ENCODE data around the gene SLC12A2.
A peak's percentile ranks its signal among the peaks of the same experiment; 100 is the strongest.

Gene SLC12A2

DNA sequence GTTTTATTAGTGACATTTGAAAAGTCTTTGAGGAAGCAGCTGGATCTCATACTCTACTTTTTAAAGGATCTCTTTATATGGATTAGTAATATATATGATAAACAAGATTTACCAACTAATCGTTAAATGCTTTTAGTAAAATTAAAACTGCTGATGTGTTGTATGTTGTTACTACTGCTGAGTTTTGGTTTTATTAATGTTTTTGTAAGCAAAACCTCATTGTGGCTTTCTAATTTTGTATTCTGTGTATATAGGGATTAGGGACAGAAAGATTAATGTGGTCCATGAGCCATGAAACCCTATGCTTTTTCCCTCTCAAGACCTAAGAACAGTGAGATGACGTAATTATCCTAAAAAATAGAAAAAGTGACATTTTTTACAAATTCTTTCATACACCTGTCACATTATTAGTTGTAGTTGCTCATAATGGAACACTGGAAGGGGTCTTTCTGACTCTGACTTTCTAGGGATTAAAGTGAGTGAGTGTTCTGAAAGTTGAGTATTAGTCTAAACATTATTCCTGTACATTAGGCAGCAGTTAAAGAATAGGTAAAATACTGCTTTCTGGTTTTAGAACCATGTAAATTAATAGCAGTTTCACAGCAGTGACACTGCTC lies 85.9 kb downstream of the SLC12A2 start:
- DNase-seq (ENCODE audit: low read depth in 2 of 2), result no peak

DNA sequence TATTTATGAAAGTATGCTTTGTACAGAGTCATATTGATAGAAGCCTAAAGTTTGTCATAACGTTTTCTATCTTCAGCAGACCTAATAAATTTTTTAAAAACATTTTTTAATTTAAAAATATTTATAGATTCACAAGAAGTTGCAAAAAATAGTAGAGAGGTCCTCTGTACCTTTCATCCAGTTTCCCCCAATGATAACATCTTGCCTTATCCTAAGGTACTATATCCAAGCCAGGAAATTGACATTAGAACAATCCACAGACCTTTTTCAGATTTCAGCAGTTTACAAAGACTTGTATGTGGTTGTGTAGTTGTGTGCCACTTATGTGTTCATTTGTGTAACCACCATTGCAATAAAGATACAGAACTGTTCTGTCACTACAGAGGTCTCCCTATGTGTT lies 88.5 kb downstream of the SLC12A2 start:
- DNase-seq (ENCODE audit: low read depth in 2 of 2), result no peak

DNA sequence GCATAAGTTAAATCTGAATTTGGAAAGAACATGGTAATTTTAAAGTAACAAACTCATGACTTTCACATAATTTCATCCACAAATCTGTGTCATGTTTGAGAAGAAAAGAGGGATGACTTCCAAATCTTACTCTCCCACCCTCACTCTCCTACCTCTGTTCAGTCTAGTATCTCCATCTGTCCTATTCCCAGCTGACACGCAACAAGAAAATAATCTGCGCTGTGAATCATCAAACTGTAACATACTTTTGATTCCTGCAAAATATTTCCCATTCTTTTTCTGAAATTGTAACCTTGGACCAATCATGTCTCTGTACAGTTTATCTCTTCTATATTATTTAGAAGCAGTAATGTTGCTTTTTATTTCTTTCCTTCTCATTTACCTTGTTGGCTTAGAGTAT lies 91.4 kb downstream of the SLC12A2 start:
- no peak for DNase-seq (ENCODE audit: low read depth in 2 of 2)

DNA sequence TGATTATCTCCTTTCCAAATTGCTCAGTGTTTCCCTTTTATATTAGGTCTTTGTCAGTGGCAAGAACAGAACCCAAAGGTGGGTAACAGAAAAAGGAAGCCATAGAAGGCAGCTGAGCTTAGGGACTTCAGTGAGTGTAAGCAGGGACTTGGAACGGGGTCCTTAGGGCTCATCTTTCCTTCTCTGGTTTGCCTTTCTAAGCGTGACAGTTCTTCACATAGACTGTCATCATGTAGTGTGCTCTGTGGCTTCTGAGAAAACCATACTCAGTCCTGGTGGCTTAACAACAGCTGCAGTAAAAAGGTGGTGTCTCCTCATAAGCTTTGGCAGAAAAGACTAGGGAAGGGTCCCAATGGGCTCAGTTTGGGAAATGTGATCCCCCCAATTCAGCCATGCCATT lies 108.8 kb downstream of the SLC12A2 start:
- no peak for DNase-seq (ENCODE audit: low read depth in 2 of 2)

DNA sequence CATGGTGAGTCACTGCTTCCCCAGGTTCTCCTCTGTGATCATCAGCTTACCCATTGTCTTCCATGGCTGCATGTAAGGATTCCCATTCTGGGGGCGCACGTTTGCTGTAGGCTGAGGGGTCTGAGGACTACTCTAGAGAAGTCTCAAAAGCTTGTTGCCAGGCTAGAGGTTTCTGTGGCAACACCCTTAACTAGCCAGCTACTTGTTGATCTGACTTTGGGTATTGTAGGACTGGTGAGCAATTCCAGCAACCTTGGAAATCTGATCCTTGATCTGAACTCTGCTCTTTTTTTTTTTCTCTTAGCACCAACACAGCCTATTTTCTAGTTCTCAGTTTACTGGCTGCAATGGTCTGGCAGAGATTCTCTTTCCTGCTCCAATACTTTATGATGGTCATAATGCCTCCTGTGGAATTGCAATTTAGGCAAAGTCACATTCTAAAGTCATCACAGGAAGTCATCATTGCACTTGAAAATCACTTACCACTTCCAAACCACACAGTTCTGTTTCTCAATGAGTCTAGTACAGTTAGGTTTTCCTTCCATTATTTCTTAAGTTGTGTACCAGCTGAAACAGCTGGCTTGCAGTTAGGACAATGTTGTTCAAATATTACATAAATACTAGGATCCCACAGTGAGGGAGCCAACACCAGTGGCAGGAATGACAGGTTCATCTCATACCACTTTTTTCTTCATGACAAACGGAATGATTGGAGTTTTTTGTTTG lies 110.3 kb downstream of the SLC12A2 start:
- no peak for DNase-seq (ENCODE audit: low read depth in 2 of 2)

DNA sequence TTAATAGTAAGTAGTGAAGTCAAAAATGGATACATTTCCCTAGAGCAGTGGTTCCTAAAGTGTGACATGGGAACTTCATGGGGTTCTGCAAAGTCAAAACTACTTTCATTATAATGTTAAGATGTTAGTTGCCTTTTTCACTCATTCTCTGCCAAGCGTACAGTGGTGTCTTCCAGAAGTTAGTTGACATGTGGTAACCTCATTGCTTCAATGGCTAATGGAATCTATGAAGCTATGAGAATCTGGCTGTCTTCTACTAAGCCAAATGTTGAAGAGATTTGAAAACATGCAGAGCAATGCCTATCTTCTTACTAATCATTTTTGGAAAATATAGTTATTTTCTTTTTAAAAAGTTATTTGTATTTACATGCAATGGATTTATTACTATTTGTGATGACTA lies 111.8 kb downstream of the SLC12A2 start:
- DNase-seq (ENCODE audit: low read depth in 2 of 2), result no peak

DNA sequence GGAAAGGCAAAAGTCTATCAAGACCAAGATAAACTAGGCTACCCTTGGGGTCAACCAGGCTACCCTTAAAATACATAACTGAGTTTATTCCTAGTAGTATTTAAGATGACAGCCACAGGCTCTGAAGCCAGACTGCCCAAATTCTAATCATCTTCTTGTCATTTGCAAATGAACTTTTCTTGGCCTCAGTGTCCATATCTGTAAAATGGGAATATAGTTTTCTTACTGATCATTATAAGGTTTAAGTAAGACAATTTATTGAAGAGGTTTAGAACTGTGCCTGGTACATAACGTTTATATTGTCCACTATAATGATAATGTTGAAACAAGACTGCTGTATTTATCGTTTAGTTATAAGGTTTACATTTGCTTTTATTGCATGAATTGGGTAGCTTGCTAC lies 112.5 kb downstream of the SLC12A2 start:
- DNase-seq (ENCODE audit: low read depth in 2 of 2), result no peak

DNA sequence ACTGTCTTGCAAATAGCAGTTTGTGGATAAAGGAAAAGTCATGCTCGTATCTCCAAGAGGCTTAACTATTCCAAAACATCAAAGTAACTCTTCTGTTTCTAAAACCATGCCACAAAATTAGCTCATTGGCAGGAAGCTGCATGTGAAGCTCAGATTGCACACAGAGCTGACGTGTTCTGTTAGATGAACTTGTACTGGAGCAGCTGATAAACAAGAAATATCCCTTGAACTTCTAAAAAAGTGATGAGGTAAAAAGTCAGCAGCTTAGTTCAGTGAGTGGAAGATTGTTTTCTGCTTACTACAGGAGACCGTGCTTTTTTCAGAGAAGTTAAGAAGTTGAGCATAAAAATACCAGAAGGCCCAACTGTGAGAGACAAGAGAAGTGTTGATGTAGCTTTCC lies 113.2 kb downstream of the SLC12A2 start:
- DNase-seq (ENCODE audit: low read depth in 2 of 2), result no peak

DNA sequence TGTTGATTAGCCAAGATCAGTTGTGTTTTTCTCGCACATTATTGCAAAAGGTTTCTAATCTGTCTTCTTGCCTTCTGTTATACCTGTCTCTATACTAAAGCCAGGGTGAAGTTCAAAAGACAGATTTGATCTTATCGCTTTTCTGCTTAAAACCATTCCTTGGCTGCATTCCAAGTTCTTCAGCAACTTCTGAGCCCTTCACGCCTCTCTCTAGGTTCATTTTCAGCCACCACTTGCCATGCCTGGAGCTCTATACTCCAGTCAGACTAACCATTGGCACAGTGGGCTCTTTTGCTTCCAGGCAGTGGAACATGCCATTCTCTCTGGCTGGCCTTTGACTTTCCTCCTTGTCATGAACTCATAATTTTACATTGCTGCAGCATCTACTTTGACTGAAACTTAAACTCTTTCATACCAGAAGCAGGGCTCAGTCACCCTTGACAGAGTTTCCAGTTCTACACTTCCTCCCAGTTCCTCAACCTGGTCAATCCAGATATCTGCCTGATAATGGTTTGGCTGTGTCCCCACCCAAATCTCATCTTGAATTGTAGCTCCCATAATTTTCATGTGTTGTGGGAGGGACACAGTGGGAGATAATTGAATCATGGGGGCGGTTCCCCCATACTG lies 114.4 kb downstream of the SLC12A2 start:
- DNase-seq (ENCODE audit: low read depth in 2 of 2), result no peak

DNA sequence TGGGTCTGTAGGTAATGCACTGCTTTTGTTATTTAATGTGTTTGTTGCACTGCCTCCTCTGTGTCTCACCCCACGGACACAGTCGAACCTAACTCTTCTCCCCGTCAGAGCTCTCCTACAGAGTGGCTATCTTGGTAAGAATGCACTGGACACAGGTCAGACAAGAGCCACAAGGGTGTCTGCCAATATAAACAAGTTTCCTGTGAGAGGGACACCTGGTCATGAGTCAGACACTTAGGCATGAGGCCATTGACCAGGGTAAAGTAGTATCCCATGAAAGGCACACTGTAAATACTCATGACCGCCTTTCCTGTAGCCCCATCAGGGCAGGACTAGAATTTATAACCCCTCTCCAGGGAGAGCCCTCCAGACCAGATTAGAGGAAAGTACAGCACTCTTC lies 115.5 kb downstream of the SLC12A2 start:
- no peak for DNase-seq (ENCODE audit: low read depth in 2 of 2)

DNA sequence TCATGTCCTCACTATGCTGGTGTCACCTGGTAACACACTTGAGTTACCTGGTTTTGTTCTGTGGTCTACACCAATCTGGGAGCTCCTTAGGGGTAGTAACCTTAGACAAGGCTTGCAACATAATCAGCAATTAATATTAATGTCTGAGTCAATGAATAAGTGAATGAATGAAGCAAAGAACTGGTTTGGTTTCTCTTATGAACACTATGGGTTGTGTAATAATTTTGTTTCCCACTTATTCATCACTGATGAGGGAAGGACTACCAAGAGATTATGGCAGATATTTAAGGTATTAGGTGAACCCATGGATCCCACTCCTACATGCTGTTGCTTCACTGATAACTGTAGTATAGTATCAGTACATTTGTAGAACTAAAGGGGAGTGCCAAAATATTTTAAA lies 116.0 kb downstream of the SLC12A2 start:
- DNase-seq (ENCODE audit: low read depth in 2 of 2), result no peak

DNA sequence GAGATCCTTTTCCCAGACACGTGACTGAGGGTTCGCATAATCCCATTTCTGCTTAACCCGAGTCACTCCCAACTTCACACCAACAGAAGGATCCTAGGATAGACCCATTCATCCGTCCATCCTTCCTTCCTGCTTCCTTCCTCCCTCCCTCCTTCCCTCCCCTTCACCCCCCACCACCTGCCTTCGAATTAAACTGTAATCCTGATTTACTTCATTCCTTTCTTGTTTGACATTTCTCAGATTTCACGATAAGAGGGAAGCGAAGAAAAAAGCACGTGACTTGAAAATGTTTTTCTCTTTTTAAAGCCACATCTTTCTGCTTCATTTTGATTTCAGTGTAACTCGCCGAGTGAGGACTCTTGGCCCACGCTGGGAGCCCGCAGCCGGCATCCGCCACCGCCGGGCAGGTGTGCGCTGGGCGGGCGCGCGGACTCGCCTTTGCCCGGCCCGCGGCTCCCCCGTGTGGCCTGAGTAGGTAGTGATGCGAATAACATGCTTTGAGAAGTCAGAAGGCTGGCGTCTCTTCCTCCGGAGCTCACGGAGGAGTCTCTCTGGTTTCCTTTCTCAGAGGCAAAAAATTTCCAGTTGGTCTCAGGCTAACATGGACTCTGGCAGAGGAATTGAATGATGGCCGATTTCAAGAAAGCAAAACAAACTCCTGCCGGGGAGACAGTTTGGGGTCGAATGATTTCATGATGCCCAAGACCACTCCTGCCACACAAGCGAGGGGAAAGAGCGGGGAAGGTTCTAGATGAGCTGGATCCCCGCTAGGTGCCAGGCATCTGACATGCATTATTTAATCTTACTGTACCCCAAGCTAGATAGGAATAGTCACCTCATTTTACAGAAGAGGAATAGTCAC lies 117.7 kb downstream of the SLC12A2 start:
- DNase-seq (ENCODE audit: low read depth in 2 of 2), result peak; percentile 56 to 60

DNA sequence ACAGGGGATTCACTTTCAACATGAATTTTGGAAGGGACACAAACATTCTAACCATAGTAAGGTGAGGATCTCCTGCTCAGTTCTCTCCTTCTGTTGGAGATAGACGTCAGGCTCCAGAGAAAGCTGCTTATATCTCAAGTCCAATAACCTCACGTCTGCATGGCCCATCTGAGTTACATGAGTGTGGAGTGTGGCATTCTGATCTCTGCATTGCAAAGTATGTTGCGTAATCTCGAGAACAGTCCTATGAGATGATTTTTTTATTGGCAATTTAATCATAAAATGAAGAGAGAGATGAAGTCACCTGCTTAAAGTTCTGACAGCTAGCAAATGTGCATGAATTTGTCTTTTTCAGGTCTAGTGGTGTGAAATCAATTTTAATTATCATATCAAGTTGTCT lies 118.8 kb downstream of the SLC12A2 start:
- no peak for DNase-seq (ENCODE audit: low read depth in 2 of 2)

DNA sequence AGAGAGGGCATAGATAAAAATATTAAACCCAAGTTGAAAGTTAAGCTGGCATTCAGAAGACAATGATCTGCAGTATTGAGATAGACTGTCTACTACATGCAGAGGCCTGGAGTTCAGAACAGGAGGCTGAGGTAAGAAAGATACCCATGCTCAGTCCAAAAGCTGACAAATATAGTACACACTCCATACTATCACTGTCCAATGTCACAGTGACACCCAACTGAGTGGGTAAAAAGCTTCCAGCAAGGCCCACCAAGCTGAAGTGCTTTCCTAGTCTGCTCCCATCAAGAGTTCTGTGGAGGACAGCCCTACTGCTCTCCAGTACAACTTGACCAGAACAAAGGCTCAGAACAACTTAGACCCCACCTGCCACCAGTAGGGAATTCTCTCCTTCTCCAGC lies 124.9 kb downstream of the SLC12A2 start:
- DNase-seq (ENCODE audit: low read depth in 2 of 2), result no peak

DNA sequence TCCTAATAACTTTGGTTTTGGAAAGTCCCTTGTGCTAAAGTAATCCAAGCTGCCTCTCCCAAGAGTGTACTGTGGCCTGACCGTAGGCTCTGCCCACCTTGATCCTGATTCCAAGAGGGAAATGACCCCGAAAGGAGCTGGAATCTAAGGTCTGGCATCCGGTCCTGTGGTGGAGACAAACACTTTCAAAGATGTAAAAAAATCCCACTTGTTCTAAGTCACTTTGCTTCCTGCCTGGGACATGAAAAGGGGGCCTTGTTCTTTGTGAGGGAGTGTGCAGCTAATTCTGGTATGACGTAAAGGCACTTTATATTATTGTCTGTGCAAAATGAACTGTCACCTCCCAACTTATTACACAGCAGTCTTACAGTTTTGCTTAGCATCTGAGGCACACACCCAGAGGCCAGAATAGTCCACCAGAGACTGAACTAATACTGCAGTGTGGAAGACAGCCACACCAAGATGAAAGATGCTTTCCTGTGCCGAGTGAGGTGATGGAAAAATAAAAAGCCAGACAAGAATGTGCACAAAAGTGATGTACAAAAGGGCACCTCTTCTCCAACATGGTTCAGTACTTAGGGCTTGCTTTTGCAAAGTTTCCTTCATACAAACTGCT lies 128.7 kb downstream of the SLC12A2 start:
- no peak for DNase-seq (ENCODE audit: low read depth in 2 of 2)

DNA sequence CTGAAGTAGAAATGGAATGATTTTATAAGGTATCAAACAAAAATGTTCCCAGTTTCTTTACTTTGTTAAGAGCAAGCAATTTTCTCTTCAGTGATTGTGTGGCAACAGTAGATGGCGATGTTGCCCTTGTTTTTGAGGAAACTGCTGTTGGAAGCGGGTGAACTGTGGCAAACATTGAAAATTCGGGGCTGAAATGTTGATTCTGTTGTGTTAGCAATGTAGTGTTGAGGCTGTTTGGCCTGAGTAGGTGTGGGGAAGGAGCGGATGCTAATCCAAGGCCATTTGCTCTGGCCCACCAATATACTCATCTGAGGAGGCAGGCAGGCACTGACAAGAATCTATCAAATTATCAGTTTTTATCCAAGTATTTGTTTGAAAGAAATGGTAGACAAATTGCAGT lies 129.8 kb downstream of the SLC12A2 start:
- DNase-seq (ENCODE audit: low read depth in 2 of 2), result no peak

DNA sequence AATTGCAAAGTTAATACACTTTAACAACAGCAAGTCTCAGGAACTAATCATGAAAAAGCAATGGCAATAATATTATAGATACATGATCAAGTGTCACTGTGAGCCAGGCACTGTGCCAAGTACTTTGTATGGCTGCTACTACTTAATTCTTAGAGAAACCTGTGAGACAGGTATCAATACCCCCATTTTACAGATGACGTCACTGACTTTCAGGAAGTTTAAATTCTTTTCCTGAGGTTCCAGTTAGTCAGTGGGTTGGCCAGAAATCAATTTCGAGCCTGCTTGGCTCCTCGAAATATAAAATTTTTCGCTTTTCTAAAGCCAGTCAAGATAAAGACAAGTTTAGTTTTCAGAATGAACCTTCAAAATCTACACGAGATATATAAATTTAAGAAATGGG lies 130.3 kb downstream of the SLC12A2 start:
- no peak for DNase-seq (ENCODE audit: low read depth in 2 of 2)

DNA sequence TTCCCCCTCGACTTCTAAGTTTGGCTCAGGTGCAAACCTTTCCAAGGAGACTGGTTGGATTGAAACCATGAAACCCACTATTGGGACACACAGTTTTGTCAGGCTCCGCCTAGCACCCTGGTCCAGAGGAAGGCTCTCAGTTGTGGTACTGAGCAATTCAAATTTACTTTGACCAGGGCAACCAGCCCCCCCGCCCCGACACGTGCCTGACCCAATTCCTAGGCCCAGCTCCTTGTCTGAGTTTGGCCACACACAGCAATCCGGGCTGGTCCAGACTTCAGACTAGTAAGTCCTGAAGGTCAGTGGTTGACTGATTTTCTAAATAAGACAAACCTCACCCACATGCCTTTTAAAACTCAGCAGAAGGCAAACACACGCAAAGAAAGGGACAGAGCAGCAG lies 132.7 kb downstream of the SLC12A2 start:
- DNase-seq (ENCODE audit: low read depth in 2 of 2), result no peak

DNA sequence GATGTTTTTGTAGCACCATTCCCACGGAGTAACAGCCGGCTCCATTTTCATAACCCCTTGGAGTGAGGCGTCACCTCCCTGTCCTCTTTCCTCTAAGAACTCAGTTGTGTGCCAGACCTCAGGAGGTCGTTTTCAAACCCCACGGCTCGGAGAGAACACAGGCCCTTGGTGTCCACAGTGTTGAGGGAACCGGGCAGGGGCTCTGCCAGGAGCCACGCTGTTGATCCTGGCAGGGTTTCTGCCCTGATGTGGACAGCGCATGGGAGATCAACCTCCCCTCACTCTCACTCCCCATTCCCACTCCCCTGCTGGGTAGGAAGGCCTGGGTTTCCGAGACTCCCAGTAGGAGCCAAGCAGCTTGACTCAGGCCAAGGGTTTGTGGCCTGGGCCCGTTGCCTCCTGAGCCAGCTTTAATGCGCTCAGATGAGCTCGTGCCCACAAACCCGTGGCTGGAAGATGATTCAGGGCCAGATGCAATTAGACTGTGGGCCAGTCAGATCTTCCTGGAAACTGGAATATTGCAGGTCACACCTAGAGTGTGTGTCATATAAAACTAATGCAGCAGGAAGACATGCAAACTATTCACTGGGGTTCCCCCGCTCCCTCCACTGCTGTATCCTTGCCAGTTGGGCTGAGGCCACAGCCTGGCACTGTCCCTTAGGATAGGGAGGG lies 133.4 kb downstream of the SLC12A2 start:
- no peak for DNase-seq (ENCODE audit: low read depth in 2 of 2)

DNA sequence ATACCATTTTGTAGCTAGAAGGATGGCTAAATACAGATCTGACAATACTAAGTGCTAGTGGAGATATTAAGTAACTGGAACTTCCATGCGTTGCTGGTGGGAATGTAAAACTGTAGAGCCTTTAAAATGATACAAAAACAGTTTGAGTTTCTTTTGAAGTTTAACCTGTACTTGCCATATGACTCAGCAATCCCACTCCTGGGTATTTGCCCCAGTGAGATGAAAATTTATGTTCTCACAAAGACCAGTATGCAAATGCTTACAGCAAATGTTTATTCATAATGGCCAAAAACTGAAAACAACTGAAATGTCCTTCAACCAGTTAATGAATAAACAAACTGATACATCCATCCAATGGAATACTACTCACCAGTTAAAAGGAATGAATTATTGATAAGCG lies 137.3 kb downstream of the SLC12A2 start:
- DNase-seq (ENCODE audit: low read depth in 2 of 2), result no peak

DNA sequence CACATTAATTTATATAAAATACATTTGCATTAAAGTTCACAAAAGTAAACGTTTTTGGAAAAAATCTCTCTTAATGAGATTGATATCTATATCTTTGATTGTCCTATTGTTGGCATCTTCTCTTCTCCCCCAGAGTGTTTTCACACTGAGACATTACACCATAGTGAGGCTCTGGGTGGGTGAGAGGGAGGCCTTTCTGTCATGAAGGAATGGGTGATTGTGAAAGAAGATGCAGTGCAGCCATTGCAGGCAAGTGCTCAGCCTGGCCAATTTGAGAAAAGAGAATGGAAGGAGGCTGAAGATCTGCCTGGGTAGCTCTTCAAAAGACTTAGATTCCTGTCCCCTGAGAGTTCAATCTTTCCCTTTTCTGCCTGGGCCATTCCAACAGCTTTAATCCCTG lies 140.8 kb downstream of the SLC12A2 start:
- DNase-seq (ENCODE audit: low read depth in 2 of 2), result no peak
